ENCODE data around the gene NT5M.

GRCh38 chr17:17344507-17345293 lies 41.5 kb downstream of the NT5M start:
- no peak for TF ChIP-seq CTCF (IDR thresholded peaks at IDR 0.05; ENCODE audit: insufficient read depth, low read length, poor library complexity, severe bottlenecking)
- no peak for TF ChIP-seq EZH2phosphoT487 (conservative IDR thresholded peaks at IDR 0.05; ENCODE audit: low read length)
